Glutamatergic neuron (in vitro differentiated cells): ENCODE measurements around the gene RDH12. TPM values are rescaled to one million over a fixed set of nuclear protein-coding genes. Genes with fewer than 3 reads are reported as not detected.

ENCODE experiments used
- DNase-seq: peaks from one replicate; pipeline ENCODE4 v3.0.0; 2022
- H3K27ac Mint-ChIP-seq: one replicate; pipeline ENCODE4 v1.8.0; 2020; ENCODE audit warnings: mild to moderate bottlenecking, mixed read lengths, inconsistent platforms; ENCODE audit not compliant: unreplicated experiment
- H3K27me3 Mint-ChIP-seq: one replicate; pipeline ENCODE4 v1.8.0; 2020; ENCODE audit warnings: mild to moderate bottlenecking, moderate library complexity, mixed read lengths, inconsistent platforms; ENCODE audit not compliant: unreplicated experiment
- H3K36me3 Mint-ChIP-seq: one replicate; pipeline ENCODE4 v1.8.0; 2020; ENCODE audit warnings: mild to moderate bottlenecking, mixed read lengths, inconsistent platforms; ENCODE audit not compliant: unreplicated experiment
- H3K4me1 Mint-ChIP-seq: one replicate; pipeline ENCODE4 v1.8.0; 2020; ENCODE audit warnings: mild to moderate bottlenecking, low read depth, mixed read lengths, inconsistent platforms; ENCODE audit not compliant: unreplicated experiment
- H3K4me3 Mint-ChIP-seq: one replicate; pipeline ENCODE4 v1.8.0; 2020; ENCODE audit warnings: mild to moderate bottlenecking, mixed read lengths, inconsistent platforms; ENCODE audit not compliant: unreplicated experiment
- H3K9me3 Mint-ChIP-seq: one replicate; pipeline ENCODE4 v1.8.0; 2020; ENCODE audit warnings: mild to moderate bottlenecking, moderate library complexity, mixed read lengths, inconsistent platforms; ENCODE audit not compliant: unreplicated experiment
- total RNA-seq: library from RNA; stranded (reverse); fragmentation: NEBNext Ultra II Directional; extraction: Animal tissue kit (Norgen Biotek cat#: 25700); gene quantifications from one replicate; pipeline ENCODE4 v1.2.1, GENCODE V29; 2021; ENCODE audit not compliant: unreplicated experiment
- TF ChIP-seq, protein P1 (sequence below): fragments of 200-600 bp; sonication (generic); IDR thresholded peaks from one replicate; pipeline ENCODE4 v1.5.0; 2021; ENCODE audit not compliant: partially characterized antibody, unreplicated experiment

Gene RDH12
- total RNA-seq, 1 donor from 2014 or later = 0.22 TPM

DNA sequence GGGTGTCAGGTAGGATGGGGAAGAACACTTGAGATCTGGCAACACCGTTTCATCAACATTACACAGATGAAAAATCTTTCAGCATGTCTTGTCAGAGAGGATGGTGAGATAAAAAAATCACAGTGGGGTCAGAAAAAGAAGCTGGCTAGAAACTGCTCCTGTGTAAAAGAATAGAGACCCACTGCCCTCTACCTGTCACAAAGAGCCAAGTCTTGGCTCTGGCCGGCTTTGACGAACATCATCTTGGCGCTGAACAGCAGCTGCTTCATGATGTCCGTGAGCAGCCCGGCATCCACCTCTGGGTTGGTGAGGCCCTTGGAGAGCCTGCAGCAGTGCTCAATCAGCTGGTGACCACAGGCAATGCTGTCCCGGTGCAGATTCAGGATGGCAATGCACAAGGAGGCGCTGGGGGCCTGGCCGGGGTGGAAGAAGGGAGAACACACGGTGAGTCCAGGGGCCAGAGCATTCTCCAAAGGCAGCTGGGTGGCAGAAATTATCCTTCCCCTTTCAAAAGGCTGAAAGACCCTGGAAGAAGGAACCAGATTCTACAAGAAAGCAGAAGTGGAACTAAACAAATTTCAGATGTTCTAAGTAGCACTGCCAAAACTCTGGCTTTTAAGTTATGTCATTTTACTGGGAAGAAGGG lies 64.5 kb downstream of the RDH12 start:
- DNase-seq = no peak
- TF ChIP-seq, protein P1, sequence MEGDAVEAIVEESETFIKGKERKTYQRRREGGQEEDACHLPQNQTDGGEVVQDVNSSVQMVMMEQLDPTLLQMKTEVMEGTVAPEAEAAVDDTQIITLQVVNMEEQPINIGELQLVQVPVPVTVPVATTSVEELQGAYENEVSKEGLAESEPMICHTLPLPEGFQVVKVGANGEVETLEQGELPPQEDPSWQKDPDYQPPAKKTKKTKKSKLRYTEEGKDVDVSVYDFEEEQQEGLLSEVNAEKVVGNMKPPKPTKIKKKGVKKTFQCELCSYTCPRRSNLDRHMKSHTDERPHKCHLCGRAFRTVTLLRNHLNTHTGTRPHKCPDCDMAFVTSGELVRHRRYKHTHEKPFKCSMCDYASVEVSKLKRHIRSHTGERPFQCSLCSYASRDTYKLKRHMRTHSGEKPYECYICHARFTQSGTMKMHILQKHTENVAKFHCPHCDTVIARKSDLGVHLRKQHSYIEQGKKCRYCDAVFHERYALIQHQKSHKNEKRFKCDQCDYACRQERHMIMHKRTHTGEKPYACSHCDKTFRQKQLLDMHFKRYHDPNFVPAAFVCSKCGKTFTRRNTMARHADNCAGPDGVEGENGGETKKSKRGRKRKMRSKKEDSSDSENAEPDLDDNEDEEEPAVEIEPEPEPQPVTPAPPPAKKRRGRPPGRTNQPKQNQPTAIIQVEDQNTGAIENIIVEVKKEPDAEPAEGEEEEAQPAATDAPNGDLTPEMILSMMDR = no peak
- no peak overlapping the region for H3K4me3 Mint-ChIP-seq
- H3K4me1 Mint-ChIP-seq = no peaks in the 10 kb centered on the region
- no peaks in the 10 kb centered on the region for H3K9me3 Mint-ChIP-seq
- peaks cover 2% of the 10 kb centered on the region for H3K27me3 Mint-ChIP-seq
- H3K36me3 Mint-ChIP-seq = no peaks in the 10 kb centered on the region
- H3K27ac Mint-ChIP-seq = no peak overlapping the region

- no peak for DNase-seq
- Mint-ChIP-seq H3K4me3 (no peak overlapping the region), H3K27me3 (peaks cover 2% of the 10 kb centered on the region), H3K36me3 (no peaks in the 10 kb centered on the region), H3K27ac (no peak overlapping the region), H3K4me1 (no peaks in the 10 kb centered on the region), H3K9me3 (no peaks in the 10 kb centered on the region)
- TF ChIP-seq, protein P1 = no peak
Observed at GRCh38 chr14:67768219-67768618, 66.5 kb downstream of the RDH12 start.

DNA sequence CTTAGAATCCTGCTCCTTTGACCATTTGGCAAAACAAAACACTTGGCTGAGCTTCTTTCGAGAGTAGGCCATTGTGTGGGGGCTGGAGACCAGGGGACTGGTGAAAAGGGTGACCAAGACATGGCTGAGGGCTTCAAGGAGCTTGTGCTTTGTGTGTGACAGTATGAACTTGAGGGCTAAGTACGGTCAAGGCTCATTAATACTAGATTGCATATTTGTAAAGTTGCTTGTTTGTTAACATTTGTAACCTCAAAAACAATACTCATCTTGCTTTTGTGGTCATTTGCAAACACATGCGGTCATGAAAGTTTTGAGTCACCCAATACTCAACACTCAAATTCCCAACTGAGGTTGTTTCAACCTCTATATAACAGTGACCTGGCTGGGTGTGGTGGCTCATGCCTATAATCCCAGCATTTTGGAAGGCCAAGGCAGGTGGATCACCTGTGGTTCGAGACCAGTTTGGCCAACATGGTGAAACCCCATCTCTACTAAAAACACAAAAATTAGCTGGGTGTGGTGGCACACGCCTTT lies 72.2 kb downstream of the RDH12 start:
- Mint-ChIP-seq H3K27me3 (no peaks in the 10 kb centered on the region), H3K36me3 (no peaks in the 10 kb centered on the region), H3K9me3 (no peaks in the 10 kb centered on the region), H3K4me3 (no peak overlapping the region), H3K4me1 (no peaks in the 10 kb centered on the region), H3K27ac (no peak overlapping the region)
- DNase-seq = no peak
- TF ChIP-seq, protein P1 = no peak

- no peak for DNase-seq
- H3K27ac Mint-ChIP-seq = no peak overlapping the region
- no peak overlapping the region for H3K4me3 Mint-ChIP-seq
- no peaks in the 10 kb centered on the region for H3K9me3 Mint-ChIP-seq
- no peaks in the 10 kb centered on the region for H3K4me1 Mint-ChIP-seq
- TF ChIP-seq, protein P1 = no peak
- H3K27me3 Mint-ChIP-seq = no peaks in the 10 kb centered on the region
- H3K36me3 Mint-ChIP-seq = no peaks in the 10 kb centered on the region
Observed at GRCh38 chr14:67776653-67777322, 75.1 kb downstream of the RDH12 start.

GRCh38 chr14:67778792-67779191 lies 77.1 kb downstream of the RDH12 start:
- H3K36me3 Mint-ChIP-seq = no peaks in the 10 kb centered on the region
- TF ChIP-seq, protein P1 = no peak
- H3K27me3 Mint-ChIP-seq = no peaks in the 10 kb centered on the region
- no peak for DNase-seq
- H3K9me3 Mint-ChIP-seq = no peaks in the 10 kb centered on the region
- no peaks in the 10 kb centered on the region for H3K4me1 Mint-ChIP-seq
- H3K4me3 Mint-ChIP-seq = no peak overlapping the region
- no peak overlapping the region for H3K27ac Mint-ChIP-seq
